Smooth muscle cell (in vitro differentiated cells): ENCODE results near the gene REP15. TPM values are rescaled to one million over a fixed set of nuclear protein-coding genes. Genes with fewer than 3 reads are reported as not detected.

Source experiments
- DNase-seq: peaks from one replicate; lab custom pipeline; 2025; ENCODE audit not compliant: unreplicated experiment; lab: John Stamatoyannopoulos, UW
- H2AFZ ChIP-seq: fragments of 200-600 bp; sonication (generic); 2 replicates; pipeline ENCODE4 v1.6.0; 2016; ENCODE audit warnings: antibody characterized with exemption, low read depth, mild to moderate bottlenecking
- H3F3A ChIP-seq: fragments of 200-600 bp; sonication (generic); 2 replicates; pipeline ENCODE4 v1.6.0; 2017; ENCODE audit warnings: antibody characterized with exemption, low read depth
- H3K27ac ChIP-seq: fragments of 200-600 bp; sonication (generic); 2 replicates; pipeline ENCODE4 v1.5.1; 2016; ENCODE audit warnings: low read depth, mild to moderate bottlenecking
- H3K27me3 ChIP-seq: fragments of 200-600 bp; sonication (generic); 2 replicates; pipeline ENCODE4 v1.6.1; 2016; ENCODE audit warnings: low read depth, mild to moderate bottlenecking
- H3K36me3 ChIP-seq: fragments of 200-600 bp; sonication (generic); 2 replicates; pipeline ENCODE4 v1.5.1; 2016; ENCODE audit warnings: low read depth
- H3K4me1 ChIP-seq: fragments of 200-600 bp; sonication (generic); 2 replicates; pipeline ENCODE4 v1.5.1; 2016; ENCODE audit warnings: low read depth
- H3K4me2 ChIP-seq: fragments of 200-600 bp; sonication (generic); 2 replicates; pipeline ENCODE4 v1.6.0; 2016; ENCODE audit warnings: mild to moderate bottlenecking
- H3K4me3 ChIP-seq: fragments of 200-600 bp; sonication (generic); 2 replicates; pipeline ENCODE4 v1.5.1; 2016; ENCODE audit warnings: mild to moderate bottlenecking
- H3K79me2 ChIP-seq: fragments of 200-600 bp; sonication (generic); 2 replicates; pipeline ENCODE4 v1.6.0; 2016; ENCODE audit warnings: low read depth, mild to moderate bottlenecking
- H3K9ac ChIP-seq: fragments of 200-600 bp; sonication (generic); 2 replicates; pipeline ENCODE4 v1.6.0; 2016; ENCODE audit warnings: low read depth
- H3K9me3 ChIP-seq: fragments of 200-600 bp; sonication (generic); replicated peaks from 2 replicates; pipeline ENCODE4 v1.5.1; 2016; ENCODE audit warnings: low read depth
- H4K20me1 ChIP-seq: fragments of 200-600 bp; sonication (generic); 2 replicates; pipeline ENCODE4 v1.6.0; 2016; ENCODE audit warnings: low read depth
- WGBS: methylation state at CpG from one replicate; pipeline ENCODE4 v1.1.7; 2016; ENCODE audit warnings: low lambda C conversion rate; 5-methylcytosine and 5-hydroxymethylcytosine counted together
- polyA plus RNA-seq: library from polyadenylated mRNA; unstranded; fragments of >200 nt; fragmentation: Nextera tagmentation; extraction: Ambion mirVana; gene quantifications from 2 replicates; pipeline ENCODE4 v1.2.1, GENCODE V29; 2016
- total RNA-seq: library from RNA; depleted of rRNA; stranded (reverse); fragments of >200 nt; gene quantifications from 2 replicates; pipeline ENCODE4 v1.2.3, GENCODE V29; 2014
- TF ChIP-seq, protein P1 (sequence below): fragments of 200-600 bp; sonication (generic); IDR thresholded peaks from 2 replicates; pipeline ENCODE4 v1.5.1; 2017; ENCODE audit warnings: borderline replicate concordance, mild to moderate bottlenecking, antibody characterized with exemption; ENCODE audit not compliant: insufficient read depth, poor library complexity, severe bottlenecking

REP15 gene
- total and polyA plus RNA-seq, 2 experiments from 2014 or later: 0.47 to 1.7 TPM

GRCh38 chr12:27693403-27693802 is 2.8 kb upstream of the REP15 start:
- H3K79me2 ChIP-seq: no peaks in the 10 kb centered on the region
- no peaks in the 10 kb centered on the region for H4K20me1 ChIP-seq
- no peak overlapping the region for H3K4me2 ChIP-seq
- no peaks in the 10 kb centered on the region for H3K4me1 ChIP-seq
- H2AFZ ChIP-seq: no peak overlapping the region
- no peaks in the 10 kb centered on the region for H3K9me3 ChIP-seq
- no peaks in the 10 kb centered on the region for H3F3A ChIP-seq
- no peak overlapping the region for H3K4me3 ChIP-seq
- H3K27ac ChIP-seq: no peak overlapping the region
- TF ChIP-seq, protein P1, sequence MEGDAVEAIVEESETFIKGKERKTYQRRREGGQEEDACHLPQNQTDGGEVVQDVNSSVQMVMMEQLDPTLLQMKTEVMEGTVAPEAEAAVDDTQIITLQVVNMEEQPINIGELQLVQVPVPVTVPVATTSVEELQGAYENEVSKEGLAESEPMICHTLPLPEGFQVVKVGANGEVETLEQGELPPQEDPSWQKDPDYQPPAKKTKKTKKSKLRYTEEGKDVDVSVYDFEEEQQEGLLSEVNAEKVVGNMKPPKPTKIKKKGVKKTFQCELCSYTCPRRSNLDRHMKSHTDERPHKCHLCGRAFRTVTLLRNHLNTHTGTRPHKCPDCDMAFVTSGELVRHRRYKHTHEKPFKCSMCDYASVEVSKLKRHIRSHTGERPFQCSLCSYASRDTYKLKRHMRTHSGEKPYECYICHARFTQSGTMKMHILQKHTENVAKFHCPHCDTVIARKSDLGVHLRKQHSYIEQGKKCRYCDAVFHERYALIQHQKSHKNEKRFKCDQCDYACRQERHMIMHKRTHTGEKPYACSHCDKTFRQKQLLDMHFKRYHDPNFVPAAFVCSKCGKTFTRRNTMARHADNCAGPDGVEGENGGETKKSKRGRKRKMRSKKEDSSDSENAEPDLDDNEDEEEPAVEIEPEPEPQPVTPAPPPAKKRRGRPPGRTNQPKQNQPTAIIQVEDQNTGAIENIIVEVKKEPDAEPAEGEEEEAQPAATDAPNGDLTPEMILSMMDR: no peak
- H3K36me3 ChIP-seq: peaks cover 44% of the 10 kb centered on the region
- no peaks in the 10 kb centered on the region for H3K27me3 ChIP-seq
- no peak overlapping the region for H3K9ac ChIP-seq
- no peak for DNase-seq
- 99% methylated on average over 2 of the region's 2 CpGs for WGBS

DNA sequence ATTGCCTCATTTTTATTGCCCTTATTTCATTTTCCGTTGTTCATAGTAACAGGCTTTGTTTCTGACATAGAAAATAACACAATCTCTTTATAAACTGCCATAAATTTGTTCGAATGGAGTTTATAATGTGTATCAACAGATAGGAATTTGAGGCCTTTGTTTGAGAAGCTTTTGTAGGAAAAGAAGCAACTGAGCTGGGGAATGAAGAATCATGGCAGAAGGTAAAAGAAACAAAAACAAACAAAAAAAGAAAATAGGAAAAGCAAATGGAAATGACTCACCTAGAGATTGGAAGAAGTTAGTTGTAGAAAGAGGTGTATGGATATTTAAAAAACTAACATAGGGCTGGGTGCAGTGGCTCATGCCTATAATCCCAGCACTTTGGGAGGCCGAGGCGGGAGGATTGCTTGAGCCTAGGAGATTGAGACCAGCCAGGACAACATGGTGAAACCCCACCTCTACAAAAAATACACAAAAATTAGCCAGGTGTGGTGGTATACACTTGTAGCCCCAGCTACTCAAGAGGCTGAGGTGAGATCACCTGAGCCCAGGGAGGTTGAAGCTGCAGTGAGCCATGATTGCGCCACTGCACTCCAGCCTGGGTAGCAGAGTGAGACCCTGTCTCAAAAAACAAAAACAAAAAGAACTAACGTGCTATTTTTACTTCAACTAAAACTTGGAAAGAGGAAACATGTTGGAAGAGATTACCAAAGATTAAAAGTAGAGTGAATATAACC is 523 bp upstream of the REP15 start:
- Histone ChIP-seq H3K79me2 (no peaks in the 10 kb centered on the region), H2AFZ (no peak overlapping the region), H3K9ac (no peak overlapping the region), H3K27ac (no peak overlapping the region), H3K4me2 (no peak overlapping the region), H3K36me3 (peaks cover 30% of the 10 kb centered on the region), H4K20me1 (no peaks in the 10 kb centered on the region), H3F3A (no peaks in the 10 kb centered on the region), H3K4me1 (no peaks in the 10 kb centered on the region), H3K4me3 (no peak overlapping the region), H3K9me3 (no peaks in the 10 kb centered on the region), H3K27me3 (no peaks in the 10 kb centered on the region)
- WGBS: 96% methylated on average over 6 of the region's 6 CpGs
- TF ChIP-seq, protein P1: no peak
- no peak for DNase-seq

DNA sequence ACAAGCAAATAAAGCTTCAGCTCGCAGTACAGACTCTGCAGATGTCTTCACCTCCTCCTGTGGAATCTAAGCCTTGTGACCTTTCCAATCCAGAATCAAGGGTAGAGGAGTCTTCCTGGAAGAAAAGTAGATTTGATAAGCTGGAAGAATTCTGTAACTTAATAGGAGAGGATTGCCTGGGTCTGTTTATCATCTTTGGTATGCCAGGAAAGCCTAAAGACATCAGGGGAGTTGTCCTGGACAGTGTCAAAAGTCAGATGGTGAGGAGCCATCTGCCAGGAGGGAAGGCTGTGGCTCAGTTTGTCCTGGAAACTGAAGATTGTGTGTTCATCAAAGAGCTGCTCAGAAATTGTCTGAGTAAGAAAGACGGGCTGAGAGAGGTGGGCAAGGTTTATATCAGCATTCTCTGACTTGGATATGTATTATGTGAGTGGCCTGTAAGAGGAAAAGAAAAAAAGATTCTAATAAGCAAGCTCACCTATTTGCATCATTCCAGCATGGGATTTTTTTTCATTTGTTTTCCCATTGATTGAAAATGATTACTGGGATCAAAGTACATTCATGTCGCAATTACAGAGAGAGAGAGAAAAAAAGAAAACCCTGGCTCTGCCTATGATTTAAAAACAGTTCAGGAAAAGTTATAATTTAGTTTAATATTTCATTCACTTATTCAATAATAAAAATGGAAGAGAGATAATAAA is 767 bp downstream of the REP15 start:
- Histone ChIP-seq H3K36me3 (peaks cover 21% of the 10 kb centered on the region), H3K4me1 (no peaks in the 10 kb centered on the region), H3K4me2 (no peak overlapping the region), H3F3A (no peaks in the 10 kb centered on the region), H3K79me2 (no peaks in the 10 kb centered on the region), H3K9me3 (no peaks in the 10 kb centered on the region), H3K9ac (no peak overlapping the region), H3K27ac (no peak overlapping the region), H3K4me3 (no peak overlapping the region), H2AFZ (no peak overlapping the region), H4K20me1 (no peaks in the 10 kb centered on the region), H3K27me3 (no peaks in the 10 kb centered on the region)
- TF ChIP-seq, protein P1: no peak
- 82% methylated on average over 3 of the region's 3 CpGs for WGBS
- no peak for DNase-seq
